HEK293 (cell line): ENCODE measurements around the gene POU2AF3.
A peak's percentile ranks its signal among the peaks of the same experiment; 100 is the strongest.

Experiments
- FEZF1 ChIP-seq: fragments of 450-650 bp; formaldehyde crosslinking; IDR thresholded peaks from 2 replicates; pipeline ENCODE4 v1.5.1; 2016; ENCODE audit warnings: missing biosample characterization, missing genetic modification characterization
- GLIS1 ChIP-seq: fragments of 450-650 bp; formaldehyde crosslinking; IDR thresholded peaks from 2 replicates; pipeline ENCODE4 v1.5.1; 2016; ENCODE audit warnings: missing biosample characterization, missing genetic modification characterization
- HOXC10 ChIP-seq: sonication (generic); formaldehyde crosslinking; IDR thresholded peaks from 2 replicates; pipeline ENCODE4 v1.8.1; 2023; ENCODE audit warnings: mild to moderate bottlenecking, missing genetic modification reagents
- KLF16 ChIP-seq: fragments of 450-650 bp; formaldehyde crosslinking; IDR thresholded peaks from 2 replicates; pipeline ENCODE4 v1.5.1; 2017; ENCODE audit warnings: missing biosample characterization, missing genetic modification characterization
- MZF1 ChIP-seq: fragments of 450-650 bp; formaldehyde crosslinking; IDR thresholded peaks from 2 replicates; pipeline ENCODE4 v1.5.1; 2017; ENCODE audit warnings: missing biosample characterization, missing genetic modification characterization, borderline replicate concordance
- OVOL3 ChIP-seq: fragments of 450-650 bp; formaldehyde crosslinking; IDR thresholded peaks from 2 replicates; pipeline ENCODE4 v1.5.1; 2016; ENCODE audit warnings: missing biosample characterization, missing genetic modification characterization
- SP2 ChIP-seq: fragments of 450-650 bp; formaldehyde crosslinking; IDR thresholded peaks from 2 replicates; pipeline ENCODE4 v1.5.1; 2016; ENCODE audit warnings: missing biosample characterization, missing genetic modification characterization
- TRIM28 ChIP-seq: IDR thresholded peaks from 2 replicates; pipeline ENCODE4 v1.6.1; 2011; ENCODE audit warnings: low read length, control low read depth, borderline replicate concordance
- YY1 ChIP-seq: fragments of 450-650 bp; formaldehyde crosslinking; IDR thresholded peaks from 2 replicates; pipeline ENCODE4 v1.5.1; 2018; ENCODE audit warnings: missing biosample characterization, missing genetic modification characterization
- ZBTB17 ChIP-seq: fragments of 450-650 bp; formaldehyde crosslinking; IDR thresholded peaks from 2 replicates; pipeline ENCODE4 v1.5.1; 2016; ENCODE audit warnings: missing biosample characterization, missing genetic modification characterization
- ZBTB44 ChIP-seq: fragments of 450-650 bp; IDR thresholded peaks from 2 replicates; pipeline ENCODE4 v1.5.1; 2018; ENCODE audit warnings: missing biosample characterization, mild to moderate bottlenecking, missing genetic modification characterization
- ZBTB48 ChIP-seq: fragments of 450-650 bp; formaldehyde crosslinking; IDR thresholded peaks from 2 replicates; pipeline ENCODE4 v1.5.1; 2016; ENCODE audit warnings: missing biosample characterization, missing genetic modification characterization
- ZIC2 ChIP-seq: fragments of 450-650 bp; formaldehyde crosslinking; IDR thresholded peaks from 2 replicates; pipeline ENCODE4 v1.5.1; 2016; ENCODE audit warnings: missing biosample characterization, missing genetic modification characterization
- ZNF114 ChIP-seq: fragments of 450-650 bp; formaldehyde crosslinking; IDR thresholded peaks from 2 replicates; pipeline ENCODE4 v1.5.0; 2017; ENCODE audit warnings: missing biosample characterization, missing genetic modification characterization
- ZNF18 ChIP-seq: fragments of 450-650 bp; formaldehyde crosslinking; IDR thresholded peaks from 2 replicates; pipeline ENCODE4 v1.5.1; 2016; ENCODE audit warnings: missing biosample characterization, missing genetic modification characterization
- ZNF24 ChIP-seq: fragments of 450-650 bp; formaldehyde crosslinking; IDR thresholded peaks from 2 replicates; pipeline ENCODE4 v1.5.1; 2016; ENCODE audit warnings: missing biosample characterization, missing genetic modification characterization
- TF ChIP-seq, protein P1 (sequence below): fragments of 450-650 bp; formaldehyde crosslinking; conservative IDR thresholded peaks from 2 replicates; pipeline ENCODE4 v1.5.1; 2016; ENCODE audit warnings: low read depth, missing biosample characterization, missing genetic modification characterization
- TF ChIP-seq, protein P2 (sequence below): fragments of 450-650 bp; formaldehyde crosslinking; IDR thresholded peaks from 2 replicates; pipeline ENCODE4 v1.5.1; 2016; ENCODE audit warnings: missing biosample characterization, missing genetic modification characterization
- TF ChIP-seq, protein P3 (sequence below): fragments of 450-650 bp; formaldehyde crosslinking; IDR thresholded peaks from 2 replicates; pipeline ENCODE4 v1.5.1; 2016; ENCODE audit warnings: missing biosample characterization, missing genetic modification characterization
- TF ChIP-seq, protein P4 (sequence below): sonication (generic); formaldehyde crosslinking; IDR thresholded peaks from 2 replicates; pipeline ENCODE4 v1.8.1; 2022; ENCODE audit warnings: mild to moderate bottlenecking, moderate library complexity, missing genetic modification reagents
- TF ChIP-seq, protein P5 (sequence below): fragments of 450-650 bp; formaldehyde crosslinking; IDR thresholded peaks from 2 replicates; pipeline ENCODE4 v1.5.1; 2016; ENCODE audit warnings: missing biosample characterization, missing genetic modification characterization

Gene POU2AF3

GRCh38 chr11:111336582-111337256 lies 38.4 kb downstream of the POU2AF3 start (continued):
- TF ChIP-seq, protein P1, sequence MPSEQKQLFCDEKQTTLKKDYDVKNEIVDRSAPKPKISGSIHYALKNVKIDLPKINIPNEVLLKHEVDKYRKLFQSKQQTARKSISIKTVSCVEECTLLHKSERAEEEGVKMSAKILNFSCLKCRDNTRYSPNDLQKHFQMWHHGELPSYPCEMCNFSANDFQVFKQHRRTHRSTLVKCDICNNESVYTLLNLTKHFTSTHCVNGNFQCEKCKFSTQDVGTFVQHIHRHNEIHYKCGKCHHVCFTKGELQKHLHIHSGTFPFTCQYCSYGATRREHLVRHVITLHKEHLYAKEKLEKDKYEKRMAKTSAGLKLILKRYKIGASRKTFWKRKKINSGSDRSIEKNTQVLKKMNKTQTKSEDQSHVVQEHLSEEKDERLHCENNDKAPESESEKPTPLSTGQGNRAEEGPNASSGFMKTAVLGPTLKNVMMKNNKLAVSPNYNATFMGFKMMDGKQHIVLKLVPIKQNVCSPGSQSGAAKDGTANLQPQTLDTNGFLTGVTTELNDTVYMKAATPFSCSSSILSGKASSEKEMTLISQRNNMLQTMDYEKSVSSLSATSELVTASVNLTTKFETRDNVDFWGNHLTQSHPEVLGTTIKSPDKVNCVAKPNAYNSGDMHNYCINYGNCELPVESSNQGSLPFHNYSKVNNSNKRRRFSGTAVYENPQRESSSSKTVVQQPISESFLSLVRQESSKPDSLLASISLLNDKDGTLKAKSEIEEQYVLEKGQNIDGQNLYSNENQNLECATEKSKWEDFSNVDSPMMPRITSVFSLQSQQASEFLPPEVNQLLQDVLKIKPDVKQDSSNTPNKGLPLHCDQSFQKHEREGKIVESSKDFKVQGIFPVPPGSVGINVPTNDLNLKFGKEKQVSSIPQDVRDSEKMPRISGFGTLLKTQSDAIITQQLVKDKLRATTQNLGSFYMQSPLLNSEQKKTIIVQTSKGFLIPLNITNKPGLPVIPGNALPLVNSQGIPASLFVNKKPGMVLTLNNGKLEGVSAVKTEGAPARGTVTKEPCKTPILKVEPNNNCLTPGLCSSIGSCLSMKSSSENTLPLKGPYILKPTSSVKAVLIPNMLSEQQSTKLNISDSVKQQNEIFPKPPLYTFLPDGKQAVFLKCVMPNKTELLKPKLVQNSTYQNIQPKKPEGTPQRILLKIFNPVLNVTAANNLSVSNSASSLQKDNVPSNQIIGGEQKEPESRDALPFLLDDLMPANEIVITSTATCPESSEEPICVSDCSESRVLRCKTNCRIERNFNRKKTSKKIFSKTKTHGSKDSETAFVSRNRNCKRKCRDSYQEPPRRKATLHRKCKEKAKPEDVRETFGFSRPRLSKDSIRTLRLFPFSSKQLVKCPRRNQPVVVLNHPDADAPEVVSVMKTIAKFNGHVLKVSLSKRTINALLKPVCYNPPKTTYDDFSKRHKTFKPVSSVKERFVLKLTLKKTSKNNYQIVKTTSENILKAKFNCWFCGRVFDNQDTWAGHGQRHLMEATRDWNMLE = peak; percentile 43; the same call in 1 of the 2 replicates
- TF ChIP-seq, protein P2, sequence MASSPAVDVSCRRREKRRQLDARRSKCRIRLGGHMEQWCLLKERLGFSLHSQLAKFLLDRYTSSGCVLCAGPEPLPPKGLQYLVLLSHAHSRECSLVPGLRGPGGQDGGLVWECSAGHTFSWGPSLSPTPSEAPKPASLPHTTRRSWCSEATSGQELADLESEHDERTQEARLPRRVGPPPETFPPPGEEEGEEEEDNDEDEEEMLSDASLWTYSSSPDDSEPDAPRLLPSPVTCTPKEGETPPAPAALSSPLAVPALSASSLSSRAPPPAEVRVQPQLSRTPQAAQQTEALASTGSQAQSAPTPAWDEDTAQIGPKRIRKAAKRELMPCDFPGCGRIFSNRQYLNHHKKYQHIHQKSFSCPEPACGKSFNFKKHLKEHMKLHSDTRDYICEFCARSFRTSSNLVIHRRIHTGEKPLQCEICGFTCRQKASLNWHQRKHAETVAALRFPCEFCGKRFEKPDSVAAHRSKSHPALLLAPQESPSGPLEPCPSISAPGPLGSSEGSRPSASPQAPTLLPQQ (tag by site-specific recombination) = peak; percentile 37; the same call in 1 of the 2 replicates
- TF ChIP-seq ZNF24 (0 out of 2 replicates have a peak, but pooled peaks have one; percentile 49), SP2 (tag by site-specific recombination) (no peak), OVOL3 (tag by site-specific recombination) (no peak), FEZF1 (tag by site-specific recombination) (peak; percentile 15; the same call in 1 of the 2 replicates), YY1 (tag by site-specific recombination) (no peak), ZBTB17 (peak; percentile 17; the same call in 1 of the 2 replicates), ZNF18 (0 out of 2 replicates have a peak, but pooled peaks have one; percentile 39), ZBTB44 (tag by site-specific recombination) (peak; percentile 91), ZIC2 (tag by site-specific recombination) (peak; percentile 71), GLIS1 (tag by site-specific recombination) (0 out of 2 replicates have a peak, but pooled peaks have one; percentile 13), MZF1 (tag by site-specific recombination) (peak; percentile 55; the same call in 1 of the 2 replicates), TRIM28 (peak; percentile 50; the same call in 1 of the 2 replicates), HOXC10 (CRISPR knock-in tag) (no peak), KLF16 (tag by site-specific recombination) (peak; percentile 73; the same call in 1 of the 2 replicates), ZBTB48 (tag by site-specific recombination) (peak; percentile 55; the same call in 1 of the 2 replicates), ZNF114 (no peak)
- TF ChIP-seq, protein P3, sequence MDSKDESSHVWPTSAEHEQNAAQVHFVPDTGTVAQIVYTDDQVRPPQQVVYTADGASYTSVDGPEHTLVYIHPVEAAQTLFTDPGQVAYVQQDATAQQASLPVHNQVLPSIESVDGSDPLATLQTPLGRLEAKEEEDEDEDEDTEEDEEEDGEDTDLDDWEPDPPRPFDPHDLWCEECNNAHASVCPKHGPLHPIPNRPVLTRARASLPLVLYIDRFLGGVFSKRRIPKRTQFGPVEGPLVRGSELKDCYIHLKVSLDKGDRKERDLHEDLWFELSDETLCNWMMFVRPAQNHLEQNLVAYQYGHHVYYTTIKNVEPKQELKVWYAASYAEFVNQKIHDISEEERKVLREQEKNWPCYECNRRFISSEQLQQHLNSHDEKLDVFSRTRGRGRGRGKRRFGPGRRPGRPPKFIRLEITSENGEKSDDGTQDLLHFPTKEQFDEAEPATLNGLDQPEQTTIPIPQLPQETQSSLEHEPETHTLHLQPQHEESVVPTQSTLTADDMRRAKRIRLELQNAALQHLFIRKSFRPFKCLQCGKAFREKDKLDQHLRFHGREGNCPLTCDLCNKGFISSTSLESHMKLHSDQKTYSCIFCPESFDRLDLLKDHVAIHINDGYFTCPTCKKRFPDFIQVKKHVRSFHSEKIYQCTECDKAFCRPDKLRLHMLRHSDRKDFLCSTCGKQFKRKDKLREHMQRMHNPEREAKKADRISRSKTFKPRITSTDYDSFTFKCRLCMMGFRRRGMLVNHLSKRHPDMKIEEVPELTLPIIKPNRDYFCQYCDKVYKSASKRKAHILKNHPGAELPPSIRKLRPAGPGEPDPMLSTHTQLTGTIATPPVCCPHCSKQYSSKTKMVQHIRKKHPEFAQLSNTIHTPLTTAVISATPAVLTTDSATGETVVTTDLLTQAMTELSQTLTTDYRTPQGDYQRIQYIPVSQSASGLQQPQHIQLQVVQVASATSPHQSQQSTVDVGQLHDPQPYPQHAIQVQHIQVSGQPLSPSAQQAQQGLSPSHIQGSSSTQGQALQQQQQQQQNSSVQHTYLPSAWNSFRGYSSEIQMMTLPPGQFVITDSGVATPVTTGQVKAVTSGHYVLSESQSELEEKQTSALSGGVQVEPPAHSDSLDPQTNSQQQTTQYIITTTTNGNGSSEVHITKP = peak; percentile 37; the same call in 1 of the 2 replicates
- TF ChIP-seq, protein P4, sequence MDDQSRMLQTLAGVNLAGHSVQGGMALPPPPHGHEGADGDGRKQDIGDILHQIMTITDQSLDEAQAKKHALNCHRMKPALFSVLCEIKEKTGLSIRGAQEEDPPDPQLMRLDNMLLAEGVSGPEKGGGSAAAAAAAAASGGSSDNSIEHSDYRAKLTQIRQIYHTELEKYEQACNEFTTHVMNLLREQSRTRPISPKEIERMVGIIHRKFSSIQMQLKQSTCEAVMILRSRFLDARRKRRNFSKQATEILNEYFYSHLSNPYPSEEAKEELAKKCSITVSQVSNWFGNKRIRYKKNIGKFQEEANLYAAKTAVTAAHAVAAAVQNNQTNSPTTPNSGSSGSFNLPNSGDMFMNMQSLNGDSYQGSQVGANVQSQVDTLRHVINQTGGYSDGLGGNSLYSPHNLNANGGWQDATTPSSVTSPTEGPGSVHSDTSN (CRISPR knock-in tag) = no peak
- TF ChIP-seq, protein P5, sequence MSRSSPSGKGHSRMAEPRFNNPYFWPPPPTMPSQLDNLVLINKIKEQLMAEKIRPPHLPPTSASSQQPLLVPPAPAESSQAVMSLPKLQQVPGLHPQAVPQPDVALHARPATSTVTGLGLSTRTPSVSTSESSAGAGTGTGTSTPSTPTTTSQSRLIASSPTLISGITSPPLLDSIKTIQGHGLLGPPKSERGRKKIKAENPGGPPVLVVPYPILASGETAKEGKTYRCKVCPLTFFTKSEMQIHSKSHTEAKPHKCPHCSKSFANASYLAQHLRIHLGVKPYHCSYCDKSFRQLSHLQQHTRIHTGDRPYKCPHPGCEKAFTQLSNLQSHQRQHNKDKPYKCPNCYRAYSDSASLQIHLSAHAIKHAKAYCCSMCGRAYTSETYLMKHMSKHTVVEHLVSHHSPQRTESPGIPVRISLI = no peak
